SJSA1 (cell line): Measurements from ENCODE around the gene UBE2J2. TPM values are rescaled to one million over a fixed set of nuclear protein-coding genes. Genes with fewer than 3 reads are reported as not detected.

Experiments
- DNase-seq, 2 experiments: peaks; one replicate each; pipeline ENCODE4 v3.0.0-alpha.2; 2015 to 2020; ENCODE audit warnings: low spot score in 2 of 2, low read depth in 1 of 2
- H3K27ac ChIP-seq: fragments of 250-450 bp; sonication (Bioruptor Pico); 2 replicates; pipeline ENCODE4 v1.5.1; 2020; ENCODE audit warnings: mild to moderate bottlenecking, moderate library complexity
- H3K27me3 ChIP-seq: fragments of 250-450 bp; sonication (Bioruptor Pico); replicated peaks from 2 replicates; pipeline ENCODE4 v1.5.1; 2020; ENCODE audit warnings: mild to moderate bottlenecking, moderate library complexity
- H3K36me3 ChIP-seq: fragments of 250-450 bp; sonication (Bioruptor Pico); 2 replicates; pipeline ENCODE4 v1.5.1; 2020; ENCODE audit warnings: mild to moderate bottlenecking
- H3K4me1 ChIP-seq: fragments of 250-450 bp; sonication (Bioruptor Pico); replicated peaks from 2 replicates; pipeline ENCODE4 v1.6.1; 2021; ENCODE audit warnings: mild to moderate bottlenecking
- H3K4me3 ChIP-seq: fragments of 250-450 bp; sonication (Bioruptor Pico); 2 replicates; pipeline ENCODE4 v1.5.1; 2020; ENCODE audit warnings: mild to moderate bottlenecking
- H3K9me3 ChIP-seq: fragments of 250-450 bp; sonication (Bioruptor Pico); replicated peaks from 2 replicates; pipeline ENCODE4 v1.5.1; 2020; ENCODE audit warnings: mild to moderate bottlenecking
- total RNA-seq: library from RNA; depleted of rRNA; stranded (reverse); fragments of >200 nt; shearing (Covaris generic); gene quantifications from 2 replicates; pipeline ENCODE4 v1.2.3, GENCODE V29; 2014

UBE2J2 gene
- total RNA-seq, 1 experiment from 2014 or later, result 96.6 TPM

DNA sequence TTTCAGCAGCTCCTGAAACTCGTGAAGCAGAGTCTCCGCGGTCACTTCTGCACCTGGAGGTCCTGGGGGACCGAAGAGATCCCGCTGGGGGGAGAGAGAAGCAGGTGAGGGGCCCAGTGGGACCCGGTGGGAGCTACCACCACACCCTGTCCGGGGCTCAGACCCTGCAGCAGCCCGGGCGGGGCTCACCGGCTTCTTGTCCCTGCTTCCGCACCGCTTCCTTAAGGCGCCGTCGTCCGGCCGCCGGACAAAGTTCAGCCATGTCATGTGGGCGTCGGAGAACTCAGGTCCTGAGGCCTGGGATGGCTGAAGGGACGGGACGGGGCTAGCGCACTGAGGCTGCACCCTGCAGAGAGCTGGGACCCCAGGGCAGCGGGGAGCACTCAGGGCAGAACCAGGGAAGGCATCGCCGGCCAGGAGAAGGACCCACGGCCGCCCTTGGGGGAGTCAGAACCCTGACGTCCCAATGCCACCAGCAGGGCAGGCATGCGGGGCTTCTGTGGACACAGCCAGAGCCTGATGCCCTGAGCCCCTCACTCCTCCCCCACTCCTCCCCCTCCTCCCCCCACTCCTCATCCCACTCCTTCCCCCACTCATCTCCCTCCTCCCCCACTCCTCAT is 29.4 kb downstream of the UBE2J2 start:
- Histone ChIP-seq H3K4me1 (no peaks in the 10 kb centered on the region), H3K27me3 (no peaks in the 10 kb centered on the region), H3K9me3 (no peaks in the 10 kb centered on the region), H3K27ac (no peak overlapping the region), H3K4me3 (no peak overlapping the region), H3K36me3 (no peaks in the 10 kb centered on the region)
- no peak for DNase-seq

DNA sequence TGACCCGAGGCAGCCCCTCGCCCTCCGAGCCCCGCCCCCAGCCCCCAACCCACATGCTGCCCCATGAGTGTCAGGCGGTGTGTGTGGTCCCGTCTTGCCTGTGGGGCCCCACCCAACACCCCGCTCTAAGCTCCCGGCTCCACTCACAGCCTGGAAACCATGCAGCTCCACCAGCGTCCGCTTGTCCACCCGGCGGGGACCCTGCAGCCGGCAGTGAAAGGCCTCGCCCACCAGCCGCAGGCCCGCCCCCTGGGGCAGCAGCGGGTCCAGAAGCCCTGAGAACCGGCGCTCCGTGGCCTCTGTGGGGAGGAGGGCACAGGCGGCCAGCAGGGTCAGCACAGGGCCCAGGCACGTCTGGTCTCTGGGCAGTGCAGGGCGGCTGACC is 29.9 kb downstream of the UBE2J2 start:
- Histone ChIP-seq H3K9me3 (no peaks in the 10 kb centered on the region), H3K4me3 (no peak overlapping the region), H3K4me1 (no peaks in the 10 kb centered on the region), H3K27ac (no peak overlapping the region), H3K36me3 (no peaks in the 10 kb centered on the region), H3K27me3 (no peaks in the 10 kb centered on the region)
- DNase-seq, result no peak

DNA sequence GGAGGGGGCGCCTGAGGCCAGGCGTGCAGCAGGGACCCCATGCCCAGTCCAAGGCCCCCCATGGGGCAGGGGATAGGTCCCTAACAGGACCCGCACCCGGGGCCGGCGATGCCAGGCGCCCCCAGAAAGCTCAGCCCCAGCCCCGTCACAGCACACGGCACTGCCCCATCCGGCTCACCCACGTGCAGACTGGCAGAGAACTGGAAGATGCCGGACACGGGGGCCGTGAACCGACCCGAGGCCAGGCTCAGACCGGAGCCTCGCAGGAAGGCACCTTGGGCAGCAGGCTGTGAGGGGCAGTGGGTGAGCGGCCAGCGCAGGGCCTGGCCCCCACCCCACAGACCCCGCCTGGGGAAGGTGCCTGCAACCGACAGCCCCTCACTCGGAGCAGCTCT is 30.4 kb downstream of the UBE2J2 start:
- H3K36me3 ChIP-seq, result no peaks in the 10 kb centered on the region
- no peaks in the 10 kb centered on the region for H3K9me3 ChIP-seq
- no peak for DNase-seq

DNA sequence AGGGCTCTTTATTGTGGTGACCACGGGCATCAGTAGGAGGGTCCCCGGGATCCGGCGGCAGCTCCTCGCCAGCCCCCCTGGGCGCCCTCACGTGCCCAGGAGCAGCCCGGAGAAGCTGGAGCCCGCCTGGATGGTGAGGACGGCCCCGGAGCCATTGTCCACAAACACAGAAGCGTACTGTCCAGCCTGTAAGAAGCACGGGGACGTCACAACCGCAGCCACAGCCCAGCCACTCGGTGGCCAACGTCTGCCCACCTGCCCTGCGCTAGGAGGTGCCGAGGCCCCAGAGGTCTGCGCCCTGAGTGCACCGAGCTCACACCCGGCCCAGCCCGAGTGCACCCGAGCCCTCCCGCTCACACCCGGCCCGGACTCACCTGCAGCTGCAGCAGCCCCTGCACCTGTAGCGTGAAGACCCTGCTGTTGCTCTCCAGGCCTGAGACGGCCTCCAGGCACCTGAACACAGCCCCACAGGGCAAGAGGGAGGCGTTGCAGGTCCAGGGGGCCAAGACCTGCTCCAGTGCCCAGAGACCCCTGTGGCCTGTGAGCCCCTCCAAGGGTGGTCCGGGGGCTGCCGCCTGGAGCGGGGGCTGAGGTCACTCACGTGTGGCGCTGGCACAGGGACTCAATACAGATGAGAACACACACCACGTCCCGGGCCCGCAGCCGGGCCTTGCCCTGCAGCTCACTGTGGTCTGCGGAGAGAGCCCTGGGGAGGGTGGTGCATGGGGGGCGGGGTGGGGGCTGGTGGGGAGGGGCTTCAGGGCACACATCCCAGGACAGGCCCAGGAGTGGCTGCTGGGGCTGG is 31.0 kb downstream of the UBE2J2 start:
- H3K36me3 ChIP-seq, result no peaks in the 10 kb centered on the region
- H3K4me1 ChIP-seq, result no peaks in the 10 kb centered on the region
- no peaks in the 10 kb centered on the region for H3K9me3 ChIP-seq
- DNase-seq, result no peak
- H3K27ac ChIP-seq, result no peak overlapping the region
- no peak overlapping the region for H3K4me3 ChIP-seq
- no peaks in the 10 kb centered on the region for H3K27me3 ChIP-seq

More for the DNA sequence above, 30.4 kb downstream of the UBE2J2 start:
- Histone ChIP-seq H3K27me3 (no peaks in the 10 kb centered on the region), H3K4me1 (no peaks in the 10 kb centered on the region), H3K27ac (no peak overlapping the region), H3K4me3 (no peak overlapping the region)

- DNase-seq, result no peak
- no peaks in the 10 kb centered on the region for H3K36me3 ChIP-seq
Measured at GRCh38 chr1:1241588-1242219, 31.9 kb downstream of the UBE2J2 start.

GRCh38 chr1:1240822-1241587 is 32.6 kb downstream of the UBE2J2 start:
- no peak overlapping the region for H3K4me3 ChIP-seq
- H3K27ac ChIP-seq, result no peak overlapping the region
- no peaks in the 10 kb centered on the region for H3K27me3 ChIP-seq
- no peaks in the 10 kb centered on the region for H3K9me3 ChIP-seq
- DNase-seq, result no peak
- H3K4me1 ChIP-seq, result no peaks in the 10 kb centered on the region
- H3K36me3 ChIP-seq, result no peaks in the 10 kb centered on the region

More at GRCh38 chr1:1241588-1242219, 31.9 kb downstream of the UBE2J2 start:
- Histone ChIP-seq H3K4me3 (no peak overlapping the region), H3K9me3 (no peaks in the 10 kb centered on the region), H3K27ac (no peak overlapping the region), H3K4me1 (no peaks in the 10 kb centered on the region), H3K27me3 (no peaks in the 10 kb centered on the region)

DNA sequence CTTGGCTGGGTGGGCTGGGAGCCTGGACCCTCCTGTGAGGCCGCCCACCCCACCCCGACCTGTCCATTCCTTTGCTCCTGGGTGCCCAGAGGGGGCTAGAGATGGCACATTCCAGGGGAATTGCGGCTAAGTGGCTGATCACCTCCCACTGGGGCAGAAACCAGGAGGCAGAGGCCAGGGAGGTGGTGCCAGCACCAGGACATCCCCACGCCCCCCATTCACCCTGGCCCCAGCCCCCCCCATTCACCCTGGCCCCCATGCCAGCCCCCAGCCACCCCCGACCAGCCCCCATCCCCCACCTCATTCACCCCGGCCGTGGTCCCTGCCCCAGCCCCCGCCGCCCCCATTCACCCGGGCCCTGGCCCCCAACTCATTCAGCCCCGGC is 33.3 kb downstream of the UBE2J2 start:
- H3K9me3 ChIP-seq, result no peaks in the 10 kb centered on the region
- H3K4me1 ChIP-seq, result no peaks in the 10 kb centered on the region
- no peak for DNase-seq
- H3K27ac ChIP-seq, result no peak overlapping the region
- no peaks in the 10 kb centered on the region for H3K27me3 ChIP-seq
- no peak overlapping the region for H3K4me3 ChIP-seq
- no peaks in the 10 kb centered on the region for H3K36me3 ChIP-seq

GRCh38 chr1:1239614-1240347 is 33.9 kb downstream of the UBE2J2 start:
- Histone ChIP-seq H3K36me3 (no peaks in the 10 kb centered on the region), H3K4me3 (no peak overlapping the region), H3K27me3 (no peaks in the 10 kb centered on the region), H3K9me3 (no peaks in the 10 kb centered on the region), H3K4me1 (no peaks in the 10 kb centered on the region), H3K27ac (no peak overlapping the region)
- no peak for DNase-seq

GRCh38 chr1:1239227-1239613 is 34.4 kb downstream of the UBE2J2 start:
- H3K4me3 ChIP-seq, result no peak overlapping the region
- H3K27me3 ChIP-seq, result no peaks in the 10 kb centered on the region
- no peaks in the 10 kb centered on the region for H3K9me3 ChIP-seq
- no peaks in the 10 kb centered on the region for H3K4me1 ChIP-seq
- H3K36me3 ChIP-seq, result peaks cover 4% of the 10 kb centered on the region
- H3K27ac ChIP-seq, result no peak overlapping the region
- no peak for DNase-seq

GRCh38 chr1:1238702-1239178 is 34.9 kb downstream of the UBE2J2 start:
- no peaks in the 10 kb centered on the region for H3K4me1 ChIP-seq
- H3K27me3 ChIP-seq, result no peaks in the 10 kb centered on the region
- H3K36me3 ChIP-seq, result peaks cover 9% of the 10 kb centered on the region
- H3K4me3 ChIP-seq, result no peak overlapping the region
- DNase-seq, result no peak
- H3K27ac ChIP-seq, result no peak overlapping the region
- H3K9me3 ChIP-seq, result no peaks in the 10 kb centered on the region

DNA sequence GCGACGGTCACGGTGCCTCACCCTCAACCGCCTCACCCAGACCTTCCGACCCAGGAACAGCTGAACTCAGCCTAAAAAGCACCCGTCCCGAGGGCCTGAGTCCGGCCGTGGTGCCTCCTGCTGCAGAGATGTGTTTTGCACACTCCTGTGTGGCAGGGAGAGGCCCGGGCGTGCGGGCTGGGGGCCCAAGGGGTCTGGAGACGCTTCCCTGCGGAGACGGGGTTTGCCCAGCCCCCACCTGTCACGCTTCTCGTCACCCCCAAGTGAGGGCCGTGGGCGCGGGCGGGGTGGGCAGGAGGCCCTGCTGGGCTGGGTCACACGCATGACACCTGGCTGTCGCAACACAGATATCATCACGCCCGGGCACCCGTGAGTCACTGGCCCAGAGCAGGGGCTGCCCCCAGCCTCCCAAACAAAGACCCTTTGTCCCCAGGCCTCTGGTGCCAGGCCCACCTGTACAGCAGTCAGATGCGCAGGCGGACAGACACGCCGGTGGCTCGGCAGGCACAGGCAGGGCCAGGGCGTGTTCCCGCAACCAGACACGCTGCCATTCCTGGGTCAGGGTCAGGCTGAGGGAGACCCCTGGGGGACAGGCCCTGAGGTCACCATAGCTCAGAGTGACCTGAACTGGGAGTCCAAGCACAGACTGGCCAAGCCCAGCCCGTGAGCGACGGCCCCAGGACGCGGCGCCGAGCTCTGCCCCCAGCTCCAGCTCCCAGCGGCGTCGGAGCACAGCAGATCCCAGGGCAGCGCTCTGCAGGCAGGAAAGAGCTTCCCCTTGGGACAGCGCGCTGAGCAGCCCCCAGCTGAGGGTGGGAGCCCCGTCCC is 35.6 kb downstream of the UBE2J2 start:
- H3K4me1 ChIP-seq, result peaks cover 2% of the 10 kb centered on the region
- no peaks in the 10 kb centered on the region for H3K27me3 ChIP-seq
- peaks cover 1% of the 10 kb centered on the region; the same call in 1 of the 2 replicates for H3K9me3 ChIP-seq
- no peak overlapping the region for H3K27ac ChIP-seq
- no peak for DNase-seq
- no peak overlapping the region for H3K4me3 ChIP-seq
- peaks cover 14% of the 10 kb centered on the region for H3K36me3 ChIP-seq

GRCh38 chr1:1236945-1237873 is 36.4 kb downstream of the UBE2J2 start:
- no peak overlapping the region for H3K27ac ChIP-seq
- peaks cover 5% of the 10 kb centered on the region; the same call in 1 of the 2 replicates for H3K9me3 ChIP-seq
- H3K4me3 ChIP-seq, result no peak overlapping the region
- H3K27me3 ChIP-seq, result no peaks in the 10 kb centered on the region
- no peak for DNase-seq
- peaks cover 11% of the 10 kb centered on the region for H3K4me1 ChIP-seq
- H3K36me3 ChIP-seq, result peaks cover 18% of the 10 kb centered on the region
